OCI-LY1 (cell line): ENCODE results near the gene IER5.
"Not testable (repeated sequence)": the region's sequence is repeated elsewhere in the genome, so short reads cannot be mapped to it uniquely, and the experiment has no call there.

Source experiments
- H2AFZ ChIP-seq: fragments of 200-600 bp; sonication (generic), shearing (Covaris generic); 2 replicates; pipeline ENCODE4 v1.6.0; 2014; ENCODE audit warnings: antibody characterized with exemption, mild to moderate bottlenecking, low read length
- H3F3A ChIP-seq: fragments of 200-600 bp; sonication (generic), shearing (Covaris generic); 2 replicates; pipeline ENCODE4 v1.6.0; 2014; ENCODE audit warnings: mild to moderate bottlenecking, antibody characterized with exemption, low read length, moderate library complexity; ENCODE audit not compliant: insufficient read depth
- H3K27ac ChIP-seq: fragments of 200-600 bp; sonication (generic); 2 replicates; pipeline ENCODE4 v1.5.1; 2014; ENCODE audit warnings: low read length, mixed run types, mild to moderate bottlenecking, low read depth; ENCODE audit not compliant: poor library complexity, severe bottlenecking
- H3K27me3 ChIP-seq: fragments of 200-600 bp; sonication (generic); 2 replicates; pipeline ENCODE4 v1.6.0; 2014; ENCODE audit warnings: antibody characterized with exemption, mild to moderate bottlenecking, low read length, moderate library complexity; ENCODE audit not compliant: insufficient read depth
- H3K36me3 ChIP-seq: fragments of 200-600 bp; sonication (generic); 2 replicates; pipeline ENCODE4 v1.6.1; 2014; ENCODE audit warnings: mild to moderate bottlenecking, antibody characterized with exemption, low read length, moderate library complexity, mixed read lengths; ENCODE audit not compliant: insufficient read depth
- H3K4me1 ChIP-seq: fragments of 200-600 bp; sonication (generic); 2 replicates; pipeline ENCODE4 v1.5.1; 2014; ENCODE audit warnings: mild to moderate bottlenecking, low read length, moderate library complexity; ENCODE audit not compliant: insufficient read depth, severe bottlenecking
- H3K4me2 ChIP-seq: fragments of 200-600 bp; sonication (generic), shearing (Covaris generic); 2 replicates; pipeline ENCODE4 v1.6.1; 2014; ENCODE audit warnings: low read length
- H3K4me3 ChIP-seq: fragments of 200-600 bp; sonication (generic); 2 replicates; pipeline ENCODE4 v1.5.1; 2014; ENCODE audit warnings: low read length, low read depth, mild to moderate bottlenecking, mixed read lengths; ENCODE audit not compliant: poor library complexity, severe bottlenecking
- H3K79me2 ChIP-seq: fragments of 200-600 bp; shearing (Covaris generic); 2 replicates; pipeline ENCODE4 v1.6.1; 2016; ENCODE audit warnings: mixed run types, low read length, mixed read lengths; ENCODE audit not compliant: insufficient read depth
- H3K9ac ChIP-seq: fragments of 200-600 bp; sonication (generic), shearing (Covaris generic); 2 replicates; pipeline ENCODE4 v1.6.1; 2014; ENCODE audit warnings: mild to moderate bottlenecking, low read length, mixed read lengths
- H3K9me2 ChIP-seq: fragments of 200-600 bp; sonication (generic), shearing (Covaris generic); 2 replicates; pipeline ENCODE4 v1.6.1; 2014; ENCODE audit warnings: low read depth, mild to moderate bottlenecking, low read length, mixed read lengths
- H3K9me3 ChIP-seq: fragments of 200-600 bp; shearing (Covaris generic); 2 replicates; pipeline ENCODE4 v1.6.1; 2014; ENCODE audit warnings: low read length, mixed read lengths
- H4K20me1 ChIP-seq: fragments of 200-600 bp; sonication (generic), shearing (Covaris generic); 2 replicates; pipeline ENCODE4 v1.6.0; 2016; ENCODE audit warnings: mild to moderate bottlenecking, low read length; ENCODE audit not compliant: insufficient read depth
- CTCF ChIP-seq: fragments of 200-600 bp; sonication (generic), shearing (Covaris generic); IDR thresholded peaks from 2 replicates; pipeline ENCODE4 v1.5.1; 2017; ENCODE audit warnings: mild to moderate bottlenecking, antibody characterized with exemption, low read length, moderate library complexity, mixed read lengths
- EZH2 ChIP-seq: fragments of 200-600 bp; sonication (generic), shearing (Covaris generic); IDR thresholded peaks from 2 replicates; pipeline ENCODE4 v1.8.0; 2017; ENCODE audit warnings: borderline replicate concordance, mixed run types, mild to moderate bottlenecking, antibody characterized with exemption, low read length, moderate library complexity, mixed read lengths

IER5 gene

DNA sequence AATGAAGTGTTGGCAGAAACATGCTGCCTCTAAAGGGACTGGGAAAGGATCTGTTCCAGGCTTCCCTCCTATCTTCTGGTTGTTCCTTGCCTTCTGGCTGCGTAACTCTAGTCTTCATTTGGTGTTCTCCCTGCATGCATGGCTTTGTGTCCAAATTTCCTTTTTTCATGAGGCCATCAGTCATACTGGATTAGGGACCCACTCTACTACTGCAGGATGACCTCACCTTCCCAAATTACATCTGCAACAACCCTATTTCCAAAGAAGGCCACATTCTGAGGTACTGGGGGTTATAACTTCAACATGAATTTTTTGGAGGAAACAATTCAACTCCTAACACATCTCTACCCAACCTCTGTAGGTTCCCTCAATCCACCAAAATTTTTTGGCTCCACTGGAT lies 28.4 kb upstream of the IER5 start:
- Histone ChIP-seq H3K4me3 (no peak overlapping the region), H3K9me2 (no peaks in the 10 kb centered on the region), H3F3A (no peaks in the 10 kb centered on the region), H3K9ac (no peak overlapping the region), H3K4me1 (peaks cover 15% of the 10 kb centered on the region), H3K36me3 (no peaks in the 10 kb centered on the region), H3K79me2 (no peaks in the 10 kb centered on the region), H4K20me1 (no peaks in the 10 kb centered on the region), H2AFZ (no peak overlapping the region), H3K9me3 (no peaks in the 10 kb centered on the region), H3K4me2 (no peak overlapping the region), H3K27ac (no peak overlapping the region), H3K27me3 (no peaks in the 10 kb centered on the region)
- TF ChIP-seq CTCF (no peak), EZH2 (no peak)

DNA sequence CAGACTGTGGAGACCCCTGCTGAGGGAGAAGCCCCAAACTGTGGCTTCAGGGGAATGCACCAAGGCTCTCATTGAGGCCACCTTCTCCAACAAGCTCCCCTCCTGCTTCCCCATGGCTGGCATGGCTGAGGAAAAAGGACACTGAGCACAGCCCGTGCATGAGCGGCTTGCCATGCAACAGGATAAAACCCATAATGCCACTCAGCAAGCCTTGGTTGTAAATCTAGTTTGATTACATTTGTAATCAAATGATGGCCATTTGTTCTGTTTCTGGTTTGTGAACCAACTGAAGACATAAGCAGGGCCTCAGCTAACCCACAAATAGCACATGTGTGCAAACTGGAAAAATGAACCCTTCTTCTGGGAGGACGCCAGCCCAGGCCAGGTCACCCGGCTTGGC lies 27.6 kb upstream of the IER5 start:
- not testable (repeated sequence) for H3K79me2 ChIP-seq, H3K9ac ChIP-seq, H3K36me3 ChIP-seq, H4K20me1 ChIP-seq, H3K9me2 ChIP-seq, H3K4me3 ChIP-seq, H3F3A ChIP-seq, H3K27me3 ChIP-seq, H3K9me3 ChIP-seq, H3K4me2 ChIP-seq, H2AFZ ChIP-seq, H3K27ac ChIP-seq
- peaks cover 15% of the 10 kb centered on the region for H3K4me1 ChIP-seq

DNA sequence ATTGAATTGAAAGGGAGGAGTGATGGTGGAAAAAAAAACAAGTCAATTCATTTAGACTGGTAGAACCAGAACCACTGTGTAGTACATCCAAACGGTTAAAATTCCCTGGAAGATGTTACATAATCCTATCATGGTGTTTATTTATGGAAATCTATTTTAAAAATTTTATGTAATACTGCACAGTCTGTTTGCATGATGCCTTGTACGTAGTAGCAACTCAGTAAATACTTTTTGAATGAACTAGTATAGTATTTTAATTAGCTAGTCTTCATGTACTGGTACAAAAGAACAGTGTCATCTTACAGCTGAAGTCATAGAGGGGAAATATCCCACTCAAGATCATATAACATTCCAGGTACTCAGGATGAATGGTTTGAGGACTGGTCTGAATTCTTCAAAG lies 27.0 kb upstream of the IER5 start:
- Histone ChIP-seq H2AFZ (no peak overlapping the region), H3K79me2 (no peaks in the 10 kb centered on the region), H3K9me3 (no peaks in the 10 kb centered on the region), H3K27me3 (no peaks in the 10 kb centered on the region), H3K36me3 (no peaks in the 10 kb centered on the region), H3K4me3 (no peak overlapping the region), H3K9ac (no peak overlapping the region), H3K4me1 (peaks cover 15% of the 10 kb centered on the region), H3K4me2 (no peak overlapping the region), H4K20me1 (no peaks in the 10 kb centered on the region), H3F3A (no peaks in the 10 kb centered on the region), H3K9me2 (no peaks in the 10 kb centered on the region), H3K27ac (no peak overlapping the region)
- TF ChIP-seq CTCF, result no peak
- no peak for TF ChIP-seq EZH2

- Histone ChIP-seq H3K4me2 (peak overlapping the region; percentile 10; the same call in 1 of the 2 replicates), H3K36me3 (no peaks in the 10 kb centered on the region), H3K4me3 (no peak overlapping the region), H3K9me2 (no peaks in the 10 kb centered on the region), H3K4me1 (peaks cover 15% of the 10 kb centered on the region), H3K9ac (no peak overlapping the region), H3K27me3 (no peaks in the 10 kb centered on the region), H3F3A (no peaks in the 10 kb centered on the region), H4K20me1 (no peaks in the 10 kb centered on the region), H3K27ac (no peak overlapping the region), H2AFZ (no peak overlapping the region), H3K9me3 (no peaks in the 10 kb centered on the region), H3K79me2 (no peaks in the 10 kb centered on the region)
- TF ChIP-seq CTCF (no peak), EZH2 (no peak)
These were observed 26.3 kb upstream of the IER5 start for GRCh38 chr1:181061891-181062835.
